ENCODE data around the gene SLC12A2.

GRCh38 chr5:128062172-128062746, 21.3 kb upstream of the SLC12A2 start:
- TF ChIP-seq CTCF (IDR thresholded peaks at IDR 0.05) (no peak), EZH2 (IDR thresholded peaks at IDR 0.05) (no peak)

Measured in neural progenitor cell (in vitro differentiated cells).